ENCODE results near the gene INTS1.
"Not testable (repeated sequence)": the region's sequence is repeated elsewhere in the genome, so short reads cannot be mapped to it uniquely, and the experiment has no call there.

Gene INTS1

GRCh38 chr7:1460821-1461645 is 43.2 kb downstream of the INTS1 start:
- no peak for DNase-seq (ENCODE audit: low read depth in 2 of 2)

- DNase-seq (ENCODE audit: low read depth in 2 of 2): no peak
Observed at GRCh38 chr7:1459920-1460820, 44.0 kb downstream of the INTS1 start.

DNA sequence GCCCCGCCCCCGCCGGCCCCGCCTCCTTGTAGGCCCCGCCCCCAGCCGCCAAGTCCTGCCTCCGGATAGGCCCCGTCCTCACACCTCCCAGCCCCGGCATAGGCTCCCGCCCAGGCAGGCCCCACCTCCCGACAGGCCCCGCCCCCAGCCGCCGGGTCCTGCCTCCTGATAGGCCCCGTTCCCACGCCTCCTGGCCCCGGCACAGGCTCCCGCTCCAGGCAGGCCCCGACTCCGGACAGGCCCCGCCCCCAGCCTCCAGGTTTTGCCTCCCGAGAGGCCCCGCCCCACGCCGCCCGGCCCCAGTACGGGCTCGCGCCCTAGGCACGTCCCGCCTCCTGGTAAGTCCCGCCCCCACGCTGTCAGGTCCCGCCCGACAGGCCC is 44.7 kb downstream of the INTS1 start:
- peak; percentile 88 to 93 for DNase-seq (ENCODE audit: low read depth in 2 of 2)

DNA sequence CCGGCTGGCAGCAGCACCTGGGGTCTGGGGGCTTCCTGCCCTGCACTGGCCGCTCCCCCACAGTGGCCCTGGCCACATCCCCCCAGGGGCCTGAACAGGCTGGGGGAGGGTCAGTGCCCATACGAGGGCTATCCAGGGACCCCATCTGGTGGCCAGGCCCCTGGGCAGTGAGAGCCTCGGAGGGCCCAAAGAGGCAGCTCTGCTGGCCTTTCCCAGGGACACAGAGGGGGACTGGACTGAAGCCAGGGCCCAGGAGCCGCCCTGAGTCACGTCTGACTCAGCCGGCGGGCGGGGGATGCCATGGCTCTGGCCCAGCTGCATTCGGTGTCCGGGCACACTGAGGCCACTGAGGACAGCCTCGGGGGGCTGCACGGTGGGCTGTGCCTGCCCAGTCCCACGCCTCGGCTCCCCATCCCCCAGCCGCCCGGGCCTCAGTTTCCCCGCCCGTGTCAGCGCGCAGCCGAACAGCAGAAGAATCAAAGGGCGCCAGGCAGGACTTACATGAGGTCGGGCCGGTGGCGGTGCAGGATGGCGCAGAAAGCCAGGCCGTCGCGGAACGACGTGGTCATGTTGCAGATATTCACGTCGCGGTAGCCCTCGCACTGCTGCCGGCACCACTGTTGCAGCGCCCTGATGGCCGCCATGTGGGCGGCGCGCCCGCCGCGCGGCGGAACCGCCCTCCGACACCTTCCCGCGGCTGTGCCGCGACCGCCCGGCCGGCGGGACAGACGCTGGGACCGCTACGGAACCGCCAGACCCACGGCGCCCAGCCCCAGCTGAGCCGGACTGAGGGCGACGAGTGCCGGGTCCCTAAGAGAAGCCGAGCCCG is 45.3 kb downstream of the INTS1 start, which contains the start of gene MICALL2:
MICALL2 (minus strand) TSS at position 788 of the 829 bp plus-strand sequence; CDS start at position 644, 144 bp downstream.
- no peak for DNase-seq (ENCODE audit: low read depth in 2 of 2)

GRCh38 chr7:1457949-1458682 is 46.1 kb downstream of the INTS1 start:
- DNase-seq (ENCODE audit: low read depth in 2 of 2): no peak

- DNase-seq (ENCODE audit: low read depth in 2 of 2): no peak
Observed at GRCh38 chr7:1457059-1457948, 46.9 kb downstream of the INTS1 start.

- no peak for DNase-seq (ENCODE audit: low read depth in 2 of 2)
Observed at GRCh38 chr7:1455955-1456354, 48.2 kb downstream of the INTS1 start.

GRCh38 chr7:1455241-1455939 is 48.8 kb downstream of the INTS1 start:
- no peak for DNase-seq (ENCODE audit: low read depth in 2 of 2)

DNA sequence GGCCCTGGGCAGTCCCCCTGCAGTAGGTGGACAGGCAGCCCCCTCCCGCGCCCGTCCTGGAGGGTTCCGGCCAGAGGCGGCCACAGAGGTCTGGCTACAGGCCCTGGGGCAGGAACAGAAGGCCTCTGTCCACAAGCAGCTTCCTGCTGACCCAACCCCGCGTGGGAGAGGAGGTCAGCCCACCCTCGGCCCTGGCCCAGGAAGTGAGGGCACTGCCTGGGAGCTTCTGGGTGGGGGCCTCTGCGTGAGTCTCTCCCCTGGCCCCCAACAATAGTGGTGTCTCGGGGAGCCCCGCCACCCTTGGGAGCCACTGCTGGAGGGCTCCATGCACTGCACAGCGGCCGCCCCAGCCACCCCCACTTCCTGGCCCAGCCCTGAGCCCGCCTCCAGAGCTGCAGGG is 49.6 kb downstream of the INTS1 start:
- no peak for DNase-seq (ENCODE audit: low read depth in 2 of 2)

DNA sequence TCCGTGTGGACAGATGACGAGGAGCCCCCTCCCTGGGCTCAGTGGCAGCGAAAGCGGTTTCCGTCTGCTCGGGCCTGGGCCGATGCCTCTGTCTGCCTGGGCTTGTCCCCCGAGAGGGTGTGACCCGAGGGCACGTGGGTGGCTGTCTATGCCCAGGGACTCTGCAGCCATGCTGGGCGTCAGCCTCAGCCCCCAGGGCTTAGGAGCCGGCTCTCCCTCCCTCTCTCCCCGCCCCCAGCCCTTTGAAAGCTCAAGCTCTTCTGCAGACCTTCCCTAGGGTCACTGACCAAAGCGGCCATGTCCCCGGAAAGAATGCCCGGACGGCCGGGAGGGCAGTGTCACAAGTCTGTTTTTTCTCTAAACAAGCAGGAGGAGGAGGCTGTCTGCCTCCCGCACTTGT is 52.0 kb downstream of the INTS1 start:
- no peak for DNase-seq (ENCODE audit: low read depth in 2 of 2)

DNA sequence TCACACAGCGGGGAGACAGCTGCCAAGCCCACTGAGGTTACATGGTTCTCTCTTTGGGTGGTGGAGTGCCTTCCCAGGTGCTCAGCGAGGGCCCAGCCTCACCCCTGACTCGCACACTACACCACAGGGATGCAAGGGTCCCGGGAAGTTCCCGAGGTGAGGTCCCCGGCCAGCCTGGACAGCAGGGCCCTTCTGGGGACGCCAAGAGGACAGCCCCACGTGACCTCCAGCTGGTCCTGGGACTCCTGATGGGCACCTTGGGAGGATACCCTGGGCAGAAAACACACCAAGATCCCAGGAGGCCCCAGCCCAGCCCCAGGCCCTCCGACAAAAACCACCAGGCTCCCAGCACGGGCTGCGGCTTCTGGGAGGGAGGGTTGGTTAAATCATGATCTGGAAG is 53.2 kb downstream of the INTS1 start:
- no peak for DNase-seq (ENCODE audit: low read depth in 2 of 2)

DNA sequence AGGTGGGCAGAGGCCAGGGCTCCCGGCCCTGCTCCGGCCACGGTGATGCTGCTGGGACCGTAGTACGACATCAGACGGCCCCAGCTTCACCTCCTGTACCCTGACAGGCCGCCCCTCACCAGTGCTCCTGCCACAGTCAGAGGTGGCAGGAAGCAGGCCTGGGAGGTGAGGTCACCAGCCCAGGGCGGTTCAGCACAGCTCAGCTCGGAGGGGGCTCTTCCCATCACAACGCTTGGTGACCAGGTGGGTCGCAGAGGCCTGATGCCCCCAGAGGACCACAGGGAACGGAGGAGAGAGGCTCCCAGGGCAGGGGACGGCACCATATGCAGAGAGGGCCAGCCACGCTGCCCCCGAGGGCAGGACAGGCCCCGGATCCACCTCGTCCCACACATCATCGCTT is 53.8 kb downstream of the INTS1 start:
- DNase-seq (ENCODE audit: low read depth in 2 of 2): no peak

DNA sequence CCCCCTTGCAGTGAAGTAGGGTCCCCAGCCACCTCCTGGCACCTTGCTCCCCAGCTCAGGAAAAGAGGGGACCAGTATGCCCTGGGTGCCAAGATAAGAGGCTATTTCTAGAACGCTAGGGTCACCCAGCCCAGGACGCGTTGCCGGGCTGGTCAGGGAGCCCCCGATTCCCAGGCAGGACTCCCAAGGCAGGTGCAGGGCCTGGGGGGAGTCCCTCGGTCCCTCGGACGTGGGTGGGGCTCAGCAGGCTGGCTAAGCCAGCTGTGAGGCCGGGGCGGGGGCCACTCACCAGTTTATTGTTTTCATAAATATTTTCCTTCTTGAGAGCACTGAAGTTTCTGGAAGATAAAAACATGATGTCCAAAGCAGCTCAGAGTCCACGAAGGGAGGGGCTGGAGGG is 54.2 kb downstream of the INTS1 start:
- DNase-seq (ENCODE audit: low read depth in 2 of 2): no peak

GRCh38 chr7:1449501-1449900 is 54.7 kb downstream of the INTS1 start:
- no peak for DNase-seq (ENCODE audit: low read depth in 2 of 2)

DNA sequence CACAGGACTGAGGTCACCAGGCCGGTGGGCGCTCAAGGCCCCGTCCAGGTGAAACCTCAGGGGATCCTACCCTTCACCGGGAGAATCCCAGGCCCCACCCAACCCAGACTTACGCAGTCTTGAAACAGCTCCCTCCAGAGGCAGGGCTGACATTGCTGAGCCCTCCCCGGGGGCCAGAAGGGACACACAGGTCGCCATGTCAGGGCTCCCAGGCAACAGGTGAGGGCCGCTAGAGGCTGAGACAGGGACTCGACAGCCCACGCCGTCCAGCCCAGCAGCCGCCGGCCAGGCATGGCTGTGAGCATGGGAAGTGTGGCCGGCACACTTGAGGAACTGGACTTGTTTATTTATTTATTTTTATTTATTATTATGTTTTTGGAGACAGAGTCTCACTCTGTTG is 55.2 kb downstream of the INTS1 start:
- DNase-seq (ENCODE audit: low read depth in 2 of 2): no peak

DNA sequence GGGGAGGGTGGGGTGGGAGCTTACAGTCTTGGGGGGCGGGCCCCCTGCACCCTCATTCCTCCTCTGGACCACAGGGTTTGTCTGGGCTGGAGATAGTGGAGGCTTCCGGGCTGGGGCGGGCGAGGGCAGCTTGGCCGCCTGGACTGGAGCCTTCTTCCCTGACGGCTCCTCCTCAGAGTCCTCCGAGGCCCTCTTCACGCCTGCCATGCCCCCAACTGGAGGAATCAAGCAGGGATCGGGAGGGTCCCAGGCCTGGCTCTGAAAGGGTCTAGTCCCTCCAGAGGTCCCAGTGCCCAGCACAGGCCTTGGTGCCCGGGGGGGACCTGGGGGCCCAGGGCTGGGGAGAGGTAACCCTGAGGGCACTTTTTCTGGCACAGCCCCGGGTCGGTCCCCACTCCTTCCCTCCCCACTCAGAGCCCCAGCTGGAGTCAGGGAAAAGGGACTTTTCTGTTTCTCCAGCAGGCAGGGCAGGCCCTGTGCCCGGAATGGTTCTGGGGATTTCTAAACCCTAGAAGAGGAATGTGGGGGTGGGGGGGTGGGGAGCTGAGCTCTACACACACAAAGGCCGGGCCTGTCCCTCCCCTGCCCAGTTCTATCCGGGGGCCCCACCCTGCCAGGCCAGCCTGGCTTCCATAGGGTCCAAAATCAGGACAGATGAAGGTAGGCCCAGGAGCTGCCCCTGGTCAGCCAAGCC is 56.5 kb downstream of the INTS1 start:
- DNase-seq (ENCODE audit: low read depth in 2 of 2): no peak

- DNase-seq (ENCODE audit: low read depth in 2 of 2): no peak
Observed at GRCh38 chr7:1447112-1447511, 57.1 kb downstream of the INTS1 start.

DNA sequence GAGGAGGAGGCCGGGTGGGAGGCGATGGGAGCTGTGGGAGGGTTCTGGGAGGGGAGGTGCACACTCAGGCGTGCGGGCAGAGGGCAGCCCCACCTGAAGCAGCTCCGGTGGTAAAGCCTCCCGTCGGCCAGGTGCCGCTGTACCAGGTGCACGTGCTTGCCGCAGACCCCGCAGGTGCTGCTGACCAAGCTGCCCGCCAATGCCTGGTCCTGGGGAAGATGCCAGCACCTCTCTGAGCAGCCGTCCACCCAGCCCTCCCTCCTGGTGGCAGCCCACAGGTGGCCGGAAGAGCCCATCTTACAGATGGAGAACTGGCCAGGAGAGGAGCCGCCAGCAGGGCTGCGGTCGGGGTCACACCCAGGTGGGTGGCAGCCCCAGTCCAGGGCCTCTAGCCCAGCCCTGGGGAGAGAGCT is 57.6 kb downstream of the INTS1 start:
- DNase-seq (ENCODE audit: low read depth in 2 of 2): no peak

GRCh38 chr7:1446026-1446425 is 58.2 kb downstream of the INTS1 start:
- DNase-seq (ENCODE audit: low read depth in 2 of 2): not testable (repeated sequence)
